Right kidney (tissue), 1 donor: ENCODE measurements around the gene HEPHL1.

Experiments
- DNase-seq: peaks from one replicate; pipeline ENCODE4 v3.0.0-alpha.2; 2016

The HEPHL1 gene

GRCh38 chr11:94130298-94131046 lies 109.3 kb downstream of the HEPHL1 start:
- no peak for DNase-seq

- DNase-seq: no peak
Observed at GRCh38 chr11:94131047-94131717, 110.0 kb downstream of the HEPHL1 start.

GRCh38 chr11:94131718-94132115 lies 110.6 kb downstream of the HEPHL1 start:
- DNase-seq: no peak

GRCh38 chr11:94132152-94132558 lies 111.0 kb downstream of the HEPHL1 start:
- DNase-seq: no peak

GRCh38 chr11:94132823-94133408 lies 111.8 kb downstream of the HEPHL1 start:
- DNase-seq: no peak

- DNase-seq: no peak
Observed at GRCh38 chr11:94133752-94134151, 112.6 kb downstream of the HEPHL1 start.

GRCh38 chr11:94134651-94135512 lies 113.7 kb downstream of the HEPHL1 start:
- DNase-seq: no peak

GRCh38 chr11:94139416-94139815 lies 118.3 kb downstream of the HEPHL1 start:
- DNase-seq: no peak

GRCh38 chr11:94140154-94140655 lies 119.1 kb downstream of the HEPHL1 start:
- no peak for DNase-seq

- DNase-seq: peak; percentile 15
Observed at GRCh38 chr11:94141511-94142307, 120.6 kb downstream of the HEPHL1 start.

GRCh38 chr11:94142308-94143281 lies 121.4 kb downstream of the HEPHL1 start:
- DNase-seq: peak; percentile 21

- no peak for DNase-seq
Observed at GRCh38 chr11:94144216-94144615, 123.1 kb downstream of the HEPHL1 start.

- DNase-seq: no peak
Observed at GRCh38 chr11:94144664-94145063, 123.5 kb downstream of the HEPHL1 start.

GRCh38 chr11:94145431-94145830 lies 124.3 kb downstream of the HEPHL1 start:
- DNase-seq: no peak

- no peak for DNase-seq
Observed at GRCh38 chr11:94145916-94146315, 124.8 kb downstream of the HEPHL1 start.

- DNase-seq: no peak
Observed at GRCh38 chr11:94147433-94147845, 126.3 kb downstream of the HEPHL1 start.

GRCh38 chr11:94148189-94148588 lies 127.0 kb downstream of the HEPHL1 start:
- no peak for DNase-seq

- no peak for DNase-seq
Observed at GRCh38 chr11:94149431-94150017, 128.4 kb downstream of the HEPHL1 start.

- no peak for DNase-seq
Observed at GRCh38 chr11:94150056-94150455, 128.9 kb downstream of the HEPHL1 start.
